VCaP (cell line): ENCODE measurements around the gene AKT3.

Experiments
- H3K27ac ChIP-seq: fragments of 450-650 bp; 2 replicates; pipeline ENCODE4 v1.5.1; 2017
- TF ChIP-seq, protein P1 (sequence below): fragments of 450-650 bp; conservative IDR thresholded peaks from 2 replicates; pipeline ENCODE4 v1.5.1; 2017; ENCODE audit warnings: mild to moderate bottlenecking, moderate library complexity

The AKT3 gene

GRCh38 chr1:243528459-243529121 lies 321.5 kb downstream of the AKT3 start:
- H3K27ac ChIP-seq = no peak overlapping the region
- TF ChIP-seq, protein P1, sequence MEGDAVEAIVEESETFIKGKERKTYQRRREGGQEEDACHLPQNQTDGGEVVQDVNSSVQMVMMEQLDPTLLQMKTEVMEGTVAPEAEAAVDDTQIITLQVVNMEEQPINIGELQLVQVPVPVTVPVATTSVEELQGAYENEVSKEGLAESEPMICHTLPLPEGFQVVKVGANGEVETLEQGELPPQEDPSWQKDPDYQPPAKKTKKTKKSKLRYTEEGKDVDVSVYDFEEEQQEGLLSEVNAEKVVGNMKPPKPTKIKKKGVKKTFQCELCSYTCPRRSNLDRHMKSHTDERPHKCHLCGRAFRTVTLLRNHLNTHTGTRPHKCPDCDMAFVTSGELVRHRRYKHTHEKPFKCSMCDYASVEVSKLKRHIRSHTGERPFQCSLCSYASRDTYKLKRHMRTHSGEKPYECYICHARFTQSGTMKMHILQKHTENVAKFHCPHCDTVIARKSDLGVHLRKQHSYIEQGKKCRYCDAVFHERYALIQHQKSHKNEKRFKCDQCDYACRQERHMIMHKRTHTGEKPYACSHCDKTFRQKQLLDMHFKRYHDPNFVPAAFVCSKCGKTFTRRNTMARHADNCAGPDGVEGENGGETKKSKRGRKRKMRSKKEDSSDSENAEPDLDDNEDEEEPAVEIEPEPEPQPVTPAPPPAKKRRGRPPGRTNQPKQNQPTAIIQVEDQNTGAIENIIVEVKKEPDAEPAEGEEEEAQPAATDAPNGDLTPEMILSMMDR = no peak

- TF ChIP-seq, protein P1 = no peak
- no peak overlapping the region for H3K27ac ChIP-seq
Observed at GRCh38 chr1:243526180-243526579, 323.9 kb downstream of the AKT3 start.

DNA sequence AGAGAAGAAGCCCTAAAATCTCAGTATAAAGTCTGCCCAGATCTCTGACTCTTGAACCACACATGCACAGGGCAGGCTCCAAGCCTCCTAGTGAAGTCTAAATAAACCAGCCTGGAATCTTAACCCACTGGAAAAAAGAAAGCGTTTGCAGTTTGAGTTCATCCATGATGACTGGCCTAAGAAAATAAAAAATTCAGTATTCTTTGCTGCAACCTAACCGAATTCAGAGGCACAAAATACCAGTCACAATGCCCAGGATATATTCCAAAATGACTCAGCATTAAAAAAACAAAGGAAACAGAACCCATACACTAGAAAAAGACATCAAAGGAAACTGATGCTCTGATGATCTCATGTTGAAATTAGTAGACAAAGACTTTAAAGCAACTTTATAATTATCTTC lies 325.0 kb downstream of the AKT3 start:
- TF ChIP-seq, protein P1 = no peak

DNA sequence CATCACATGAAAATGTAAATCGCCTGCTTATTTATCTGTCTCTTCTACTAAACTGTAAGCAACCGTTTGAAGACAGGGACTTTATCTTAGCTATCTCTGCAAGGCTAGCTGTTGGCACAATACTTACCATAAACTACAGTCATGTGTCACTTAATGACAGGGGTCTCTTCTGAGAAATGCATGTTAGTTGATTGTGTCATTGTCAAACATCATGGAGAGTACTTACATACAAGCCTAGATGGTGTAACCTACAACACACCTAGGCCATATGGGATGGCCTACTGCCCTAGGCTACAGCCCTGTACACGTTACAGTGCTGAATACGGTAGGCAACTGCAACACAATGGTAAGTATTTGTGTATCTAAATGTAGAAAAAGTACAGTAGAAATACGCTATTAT lies 326.3 kb downstream of the AKT3 start:
- TF ChIP-seq, protein P1 = no peak

More for the DNA sequence above, 325.0 kb downstream of the AKT3 start:
- no peak overlapping the region for H3K27ac ChIP-seq

DNA sequence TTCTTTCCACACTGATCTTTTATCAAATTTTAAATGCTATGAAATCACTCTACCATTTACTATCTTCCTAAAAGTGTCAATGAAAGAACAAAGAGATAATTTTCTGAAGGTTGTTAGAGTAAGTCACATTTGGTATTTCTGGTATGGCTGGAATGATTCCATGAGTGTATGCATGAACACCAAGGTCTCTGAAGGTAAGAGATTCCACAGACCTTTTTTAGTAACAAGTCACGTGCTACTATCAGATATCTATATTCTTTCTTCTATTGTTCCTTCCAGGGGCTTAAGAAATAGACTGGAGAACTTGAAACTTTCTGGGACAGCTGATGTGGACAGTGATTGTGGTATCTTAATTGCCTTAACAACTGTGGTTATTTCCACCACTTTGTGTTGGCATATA lies 329.2 kb downstream of the AKT3 start:
- no peak overlapping the region for H3K27ac ChIP-seq
- TF ChIP-seq, protein P1 = no peak

More for the DNA sequence above, 326.3 kb downstream of the AKT3 start:
- no peak overlapping the region for H3K27ac ChIP-seq

GRCh38 chr1:243514927-243515326 lies 335.1 kb downstream of the AKT3 start:
- TF ChIP-seq, protein P1 = no peak
- H3K27ac ChIP-seq = no peak overlapping the region

DNA sequence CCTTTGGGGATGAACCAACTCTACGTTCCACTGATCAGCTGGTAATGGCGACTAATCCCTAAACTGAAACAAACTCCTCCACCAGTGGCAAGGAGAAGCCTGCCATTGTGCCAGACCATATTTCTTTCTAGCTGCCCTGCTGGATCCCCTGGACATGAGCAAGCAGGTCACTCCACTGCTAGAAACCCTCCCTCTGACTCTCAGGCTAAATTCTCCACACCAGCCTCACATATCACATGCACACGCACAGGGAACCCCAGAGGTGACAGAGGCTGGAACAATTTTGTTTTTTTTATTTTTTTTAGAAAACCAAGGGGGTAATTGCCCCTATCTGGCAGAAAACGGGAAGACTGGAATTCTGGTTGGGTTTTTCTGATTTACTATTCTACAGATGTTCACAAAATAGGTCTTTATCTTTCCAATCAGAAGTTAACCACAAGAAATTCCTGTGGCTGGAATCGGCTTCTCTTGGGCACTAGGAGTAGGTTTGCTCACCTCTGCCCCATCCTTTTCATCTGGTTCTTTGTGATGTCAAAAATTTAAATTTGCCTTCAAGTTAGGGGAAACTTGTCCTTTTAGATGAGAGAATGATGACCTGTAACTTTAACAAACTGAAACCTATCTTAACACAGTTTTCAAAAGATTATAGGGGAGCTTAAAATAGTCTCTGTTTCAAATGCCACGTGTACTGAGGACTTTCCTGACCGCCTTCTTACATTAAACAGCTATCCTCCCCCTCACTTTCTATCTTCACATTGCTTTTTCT lies 336.1 kb downstream of the AKT3 start:
- no peak overlapping the region for H3K27ac ChIP-seq
- TF ChIP-seq, protein P1 = no peak
